Lower lobe of right lung (tissue), 2 donors: ENCODE results near the gene FBH1. TPM values are rescaled to one million over a fixed set of nuclear protein-coding genes. Genes with fewer than 3 reads are reported as not detected.
"Not testable (repeated sequence)": the region's sequence is repeated elsewhere in the genome, so short reads cannot be mapped to it uniquely, and the experiment has no call there.

Experiments used
- ATAC-seq, 2 donors: fragments of 200-7000 bp; cut with Tn5 transposase; one replicate each; pipeline ENCODE4 v1.9.1; 2020 to 2022; ENCODE audit warnings: mild to moderate bottlenecking in 2 of 2, moderate library complexity in 2 of 2
- DNase-seq: peaks from one replicate; pipeline ENCODE4 v3.0.0-alpha.2; 2020
- H3K27ac ChIP-seq: fragments of 200-600 bp; one replicate; pipeline ENCODE4 v1.8.0; 2022
- H3K27me3 ChIP-seq: fragments of 200-600 bp; one replicate; pipeline ENCODE4 v1.8.0; 2022; ENCODE audit warnings: low read depth
- H3K36me3 ChIP-seq: fragments of 200-600 bp; one replicate; pipeline ENCODE4 v1.8.0; 2022; ENCODE audit warnings: mild to moderate bottlenecking
- H3K4me1 ChIP-seq: fragments of 200-600 bp; one replicate; pipeline ENCODE4 v1.8.0; 2022
- H3K4me3 ChIP-seq: fragments of 200-600 bp; one replicate; pipeline ENCODE4 v1.8.0; 2022; ENCODE audit warnings: mild to moderate bottlenecking
- H3K9me3 ChIP-seq: fragments of 200-600 bp; one replicate; pipeline ENCODE4 v1.8.0; 2022
- intact Hi-C: fragments of 100-400 bp; cut with DNase I; formaldehyde crosslinking; loops from one replicate; pipeline ENCODE4 v1.11.0; 2022
- total RNA-seq: library from RNA; stranded (reverse); fragmentation: NEBNext Ultra II Directional; extraction: Animal tissue kit (Norgen Biotek cat#: 25700); gene quantifications from one replicate; pipeline ENCODE4 v1.2.1, GENCODE V29; 2021
- TF ChIP-seq, protein P1 (sequence below): fragments of 200-600 bp; IDR thresholded peaks from one replicate; pipeline ENCODE4 v1.8.0; 2022; ENCODE audit warnings: antibody characterized with exemption, mild to moderate bottlenecking
- donor health status: DM: no; HTN: yes; CAD: no; lungs with severe emphysema.

Gene FBH1
- total RNA-seq, 1 donor from 2014 or later, result 64.7 TPM

DNA sequence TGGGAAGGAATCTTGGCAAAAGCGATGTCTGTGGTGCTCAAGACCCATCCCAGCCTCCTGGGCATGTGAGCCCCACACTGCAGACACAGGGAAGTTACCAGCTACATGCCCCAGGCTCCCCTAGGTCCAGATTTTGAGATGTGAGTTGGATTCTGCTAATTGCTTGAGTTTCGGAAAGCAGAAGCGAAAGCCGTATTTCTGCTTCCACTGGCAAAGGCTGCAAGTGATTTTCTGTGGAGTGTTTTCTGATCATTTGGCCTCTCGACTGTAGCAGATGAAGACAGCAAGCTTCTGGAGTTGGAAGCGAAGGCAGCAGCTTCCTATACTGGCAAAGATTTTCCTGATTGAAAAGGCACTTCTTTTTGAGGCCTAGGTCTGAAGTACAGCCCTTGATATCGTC is 30.0 kb upstream of the FBH1 start:
- intact Hi-C loops, result no loop called here
- Histone ChIP-seq H3K9me3 (no peaks in the 10 kb centered on the region), H3K27me3 (no peaks in the 10 kb centered on the region), H3K4me1 (no peaks in the 10 kb centered on the region), H3K27ac (no peak overlapping the region), H3K36me3 (no peaks in the 10 kb centered on the region), H3K4me3 (no peak overlapping the region)
- DNase-seq (no peak), ATAC-seq (no peak)
- TF ChIP-seq, protein P1, sequence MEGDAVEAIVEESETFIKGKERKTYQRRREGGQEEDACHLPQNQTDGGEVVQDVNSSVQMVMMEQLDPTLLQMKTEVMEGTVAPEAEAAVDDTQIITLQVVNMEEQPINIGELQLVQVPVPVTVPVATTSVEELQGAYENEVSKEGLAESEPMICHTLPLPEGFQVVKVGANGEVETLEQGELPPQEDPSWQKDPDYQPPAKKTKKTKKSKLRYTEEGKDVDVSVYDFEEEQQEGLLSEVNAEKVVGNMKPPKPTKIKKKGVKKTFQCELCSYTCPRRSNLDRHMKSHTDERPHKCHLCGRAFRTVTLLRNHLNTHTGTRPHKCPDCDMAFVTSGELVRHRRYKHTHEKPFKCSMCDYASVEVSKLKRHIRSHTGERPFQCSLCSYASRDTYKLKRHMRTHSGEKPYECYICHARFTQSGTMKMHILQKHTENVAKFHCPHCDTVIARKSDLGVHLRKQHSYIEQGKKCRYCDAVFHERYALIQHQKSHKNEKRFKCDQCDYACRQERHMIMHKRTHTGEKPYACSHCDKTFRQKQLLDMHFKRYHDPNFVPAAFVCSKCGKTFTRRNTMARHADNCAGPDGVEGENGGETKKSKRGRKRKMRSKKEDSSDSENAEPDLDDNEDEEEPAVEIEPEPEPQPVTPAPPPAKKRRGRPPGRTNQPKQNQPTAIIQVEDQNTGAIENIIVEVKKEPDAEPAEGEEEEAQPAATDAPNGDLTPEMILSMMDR, result no peak

GRCh38 chr10:5862360-5862961 is 27.6 kb upstream of the FBH1 start:
- no peaks in the 10 kb centered on the region for H3K9me3 ChIP-seq
- no peaks in the 10 kb centered on the region for H3K27me3 ChIP-seq
- ATAC-seq (no peak), DNase-seq (no peak)
- TF ChIP-seq, protein P1, result no peak
- intact Hi-C loops, result no loop called here
- no peak overlapping the region for H3K4me3 ChIP-seq
- no peaks in the 10 kb centered on the region for H3K36me3 ChIP-seq
- no peaks in the 10 kb centered on the region for H3K4me1 ChIP-seq
- no peak overlapping the region for H3K27ac ChIP-seq

GRCh38 chr10:5862981-5863685 is 26.9 kb upstream of the FBH1 start:
- intact Hi-C loops, ATAC-seq, H3K4me3 ChIP-seq: not testable (repeated sequence)

GRCh38 chr10:5866451-5867081 is 23.5 kb upstream of the FBH1 start:
- H3K9me3 ChIP-seq, ATAC-seq, H3K27ac ChIP-seq, H3K36me3 ChIP-seq, DNase-seq, H3K27me3 ChIP-seq, H3K4me3 ChIP-seq, H3K4me1 ChIP-seq, intact Hi-C loops: not testable (repeated sequence)

More at GRCh38 chr10:5862981-5863685, 26.9 kb upstream of the FBH1 start:
- H3K27ac ChIP-seq, H3K36me3 ChIP-seq, H3K4me1 ChIP-seq, H3K9me3 ChIP-seq, H3K27me3 ChIP-seq, DNase-seq: not testable (repeated sequence)

DNA sequence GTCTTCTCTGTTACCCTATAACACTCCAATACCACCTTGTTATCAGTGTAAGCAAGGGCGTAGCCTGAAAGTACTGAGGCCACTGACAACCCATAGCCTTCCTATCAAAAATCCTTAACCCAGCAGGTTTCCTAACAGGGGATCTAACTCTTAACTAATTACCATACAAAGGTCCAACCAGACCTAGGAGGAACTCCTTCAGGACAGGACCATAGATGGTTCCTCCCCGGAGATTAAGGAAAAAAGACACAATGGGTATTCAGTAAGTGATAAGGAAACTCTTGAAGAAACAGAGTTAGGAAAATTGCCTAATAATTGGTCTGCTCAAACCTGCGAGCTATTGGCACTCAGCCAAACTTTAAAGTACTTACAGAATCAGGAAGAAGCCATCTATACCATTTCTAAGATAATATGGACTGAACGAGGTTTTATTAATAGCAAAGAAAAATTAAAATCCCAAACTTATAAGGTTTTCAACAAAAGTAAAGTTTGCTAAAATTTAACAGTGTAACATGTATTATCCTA is 22.9 kb upstream of the FBH1 start:
- H3K27ac ChIP-seq, ATAC-seq, H3K4me1 ChIP-seq, intact Hi-C loops, H3K36me3 ChIP-seq, H3K4me3 ChIP-seq, H3K27me3 ChIP-seq, H3K9me3 ChIP-seq, DNase-seq: not testable (repeated sequence)

DNA sequence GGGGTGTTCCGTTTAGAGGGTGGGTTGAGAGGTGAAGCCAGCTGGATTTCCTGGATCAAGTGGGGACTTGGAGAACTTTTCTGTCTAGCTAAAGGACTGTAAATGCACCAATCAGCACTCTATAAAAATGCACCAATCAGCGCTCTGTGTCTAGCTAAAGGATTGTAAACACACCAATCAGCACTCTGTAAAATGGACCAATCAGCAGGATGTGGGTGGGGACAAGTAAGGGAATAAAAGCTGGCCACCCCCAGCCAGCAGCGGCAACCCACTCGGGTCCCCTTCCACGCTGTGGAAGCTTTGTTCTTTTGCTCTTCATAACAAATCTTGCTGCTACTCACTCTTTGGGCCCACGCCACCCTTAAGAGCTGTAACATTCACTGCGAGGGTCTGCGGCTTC is 21.7 kb upstream of the FBH1 start:
- H3K9me3 ChIP-seq, H3K4me3 ChIP-seq, H3K27me3 ChIP-seq, DNase-seq, ATAC-seq, H3K4me1 ChIP-seq, intact Hi-C loops, H3K36me3 ChIP-seq, H3K27ac ChIP-seq: not testable (repeated sequence)

DNA sequence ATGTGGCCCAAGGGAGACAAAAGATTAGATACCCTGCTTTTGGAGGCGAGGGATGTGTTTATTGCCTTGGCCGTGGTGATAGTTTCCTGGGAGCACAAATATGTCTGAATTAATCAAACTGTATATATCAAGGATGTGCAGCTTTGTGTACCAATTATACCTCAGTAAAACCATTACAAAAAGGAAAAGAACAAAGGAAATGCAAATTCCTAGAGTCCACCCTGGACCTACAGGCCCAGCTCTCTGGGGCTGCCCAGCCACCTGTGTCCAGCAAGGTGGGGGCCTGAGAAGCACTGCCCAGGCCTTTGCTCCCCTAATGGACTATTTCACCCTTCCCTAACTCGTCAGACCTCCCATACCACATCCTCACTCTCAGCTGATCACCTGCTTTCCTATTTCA is 20.9 kb upstream of the FBH1 start:
- Histone ChIP-seq H3K4me1 (peaks cover 5% of the 10 kb centered on the region), H3K27me3 (no peaks in the 10 kb centered on the region), H3K27ac (no peak overlapping the region), H3K9me3 (no peaks in the 10 kb centered on the region), H3K36me3 (no peaks in the 10 kb centered on the region), H3K4me3 (no peak overlapping the region)
- DNase-seq, result no peak
- intact Hi-C loops, result no loop called here
- TF ChIP-seq, protein P1, result no peak
- ATAC-seq, result no peak
